HL-60/S4 (cell line): ENCODE results near the gene PRODH2.

Experiments used
- in situ Hi-C: fragments of 300-500 bp; cut with MboI; formaldehyde crosslinking; loops from 2 replicates; pipeline ENCODE4 v1.14.3; 2022; ENCODE audit warnings: low sequenced_read_pairs

The PRODH2 gene

DNA sequence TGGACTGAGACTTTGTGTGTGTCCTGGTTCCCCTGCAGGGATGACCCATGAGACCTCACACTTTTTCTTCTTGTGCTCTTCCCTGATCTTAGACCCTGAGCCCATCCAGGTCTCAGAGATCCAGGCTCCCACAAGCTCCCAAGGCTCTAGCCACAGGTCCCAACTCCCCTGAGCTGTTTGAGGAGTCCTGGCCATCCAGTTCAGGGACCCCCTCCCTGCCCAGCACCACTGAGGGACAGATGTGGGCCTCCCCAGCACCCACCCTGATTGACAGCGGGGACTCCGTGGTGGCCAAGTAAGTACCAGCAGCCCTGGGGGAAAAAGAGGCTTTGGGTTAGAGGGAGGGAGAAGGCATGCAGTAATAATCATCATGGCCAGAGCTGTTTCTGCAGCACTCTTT, 52.9 kb downstream of the PRODH2 start:
- in situ Hi-C loops, result no loop called here

DNA sequence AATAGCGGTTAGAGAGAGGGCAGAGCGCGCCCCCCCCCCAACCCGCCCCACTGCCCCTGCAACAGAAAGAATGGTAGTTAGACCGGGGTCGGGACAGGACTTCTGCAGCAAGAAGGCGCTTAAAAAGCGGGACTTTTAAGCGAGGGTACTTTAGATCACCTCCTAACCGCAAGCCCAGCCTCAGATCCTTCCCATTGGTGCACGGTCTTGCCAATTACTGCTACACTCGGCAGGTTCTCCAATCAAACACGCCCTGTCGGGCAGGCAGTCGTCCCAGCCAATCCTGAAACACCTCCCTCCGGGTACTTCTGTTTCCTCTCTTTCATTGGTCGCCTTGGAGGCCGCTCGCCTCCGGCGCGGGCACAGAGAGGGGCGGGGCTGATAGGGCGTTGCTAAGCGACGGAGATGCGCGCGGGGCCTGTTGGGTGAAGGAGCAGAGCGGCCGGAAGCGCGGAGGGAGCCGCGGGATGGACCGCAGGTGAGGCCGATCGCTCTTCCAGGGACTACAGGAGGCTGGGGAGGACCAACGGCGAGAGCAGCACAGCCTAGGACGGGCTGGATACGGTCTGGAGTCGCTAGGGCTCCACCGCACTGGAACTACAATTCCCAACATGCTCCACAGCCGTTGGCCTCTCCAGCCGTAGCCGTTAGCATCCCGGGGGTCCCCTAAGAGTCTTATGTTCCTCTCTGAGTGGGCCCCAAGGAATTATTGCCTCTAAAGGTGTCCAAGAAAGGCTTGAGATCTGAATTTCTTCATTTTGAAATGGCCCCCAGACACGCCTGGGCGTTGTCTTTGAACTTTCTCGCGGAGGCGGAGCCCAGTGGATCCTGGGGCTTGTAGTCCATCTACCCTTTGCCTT, 54.7 kb downstream of the PRODH2 start, which contains the start of gene PROSER3:
PROSER3 (plus strand) TSS at position 428 of the 860 bp plus-strand sequence; CDS start at position 468, 40 bp downstream.
- in situ Hi-C loops, result no loop called here

DNA sequence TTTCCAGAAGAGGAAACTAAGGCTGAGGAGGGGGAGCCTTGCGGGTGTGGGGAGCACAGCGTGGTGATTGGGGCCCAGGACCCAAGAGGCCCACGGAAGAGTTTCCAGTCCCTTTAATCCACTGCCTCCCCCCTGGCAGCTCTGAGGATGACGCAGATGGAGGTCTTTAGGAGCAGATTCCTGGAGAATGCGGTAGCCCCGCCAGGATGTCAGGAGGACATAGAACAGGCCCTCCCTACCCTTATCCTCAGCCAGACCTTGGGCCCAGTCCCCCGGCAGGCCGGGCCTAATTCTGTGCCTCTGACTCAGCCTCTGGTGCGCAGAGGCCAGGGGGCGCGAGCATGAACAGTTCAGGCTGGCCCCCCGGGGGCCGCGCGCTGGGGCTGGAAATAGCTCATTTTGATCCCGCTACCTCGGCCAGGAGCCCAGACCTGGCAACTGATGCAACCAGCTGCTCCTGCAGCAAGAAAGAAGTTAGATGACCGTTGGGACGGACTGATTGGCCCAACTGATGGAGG, 55.4 kb downstream of the PRODH2 start:
- in situ Hi-C loops, result no loop called here

DNA sequence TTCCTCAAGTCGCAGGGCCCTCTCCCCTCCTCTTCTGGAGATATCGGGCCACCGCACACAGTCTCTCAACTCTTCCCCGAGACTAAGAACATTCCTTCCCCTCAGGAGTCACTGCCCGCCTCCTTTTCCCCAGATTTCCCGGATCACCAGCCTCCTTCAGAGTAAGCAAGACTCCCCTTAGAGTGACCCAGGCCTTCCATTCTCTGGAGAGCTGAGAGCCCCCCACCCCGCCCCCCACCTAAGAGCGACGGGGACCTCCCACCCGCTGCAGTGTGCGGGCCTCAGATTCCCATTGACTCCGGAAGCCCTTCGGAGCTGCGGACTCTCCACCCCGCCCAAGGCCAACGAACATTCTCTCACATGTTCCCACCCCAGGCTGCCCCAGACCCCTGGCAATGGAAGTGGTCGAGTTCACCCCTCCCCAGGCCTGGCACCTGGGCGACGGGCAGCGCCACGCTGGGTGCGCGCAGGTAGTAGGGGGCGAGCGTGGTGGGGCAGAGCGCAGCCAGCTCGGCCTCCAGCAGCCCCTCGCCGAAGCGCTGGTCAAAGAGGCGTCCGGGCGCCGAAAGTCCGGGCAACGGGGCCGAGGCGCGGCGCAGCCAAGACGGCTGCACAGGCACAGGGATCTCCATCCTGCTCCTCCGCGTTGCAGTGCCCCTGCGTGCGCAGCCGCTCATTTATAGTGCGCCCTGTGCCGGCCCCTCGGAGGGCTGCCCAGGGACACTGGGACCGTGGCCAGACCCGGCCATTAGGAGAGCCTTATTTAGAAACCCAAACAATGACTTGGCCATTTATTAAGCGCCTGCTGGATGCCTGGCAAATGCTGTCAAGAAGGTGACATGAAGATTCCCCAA, 56.0 kb downstream of the PRODH2 start, which contains the start of gene HSPB6:
HSPB6 (minus strand) TSS at position 653 of the 854 bp plus-strand sequence; CDS start at position 632, 21 bp downstream.
- in situ Hi-C loops, result no loop called here

DNA sequence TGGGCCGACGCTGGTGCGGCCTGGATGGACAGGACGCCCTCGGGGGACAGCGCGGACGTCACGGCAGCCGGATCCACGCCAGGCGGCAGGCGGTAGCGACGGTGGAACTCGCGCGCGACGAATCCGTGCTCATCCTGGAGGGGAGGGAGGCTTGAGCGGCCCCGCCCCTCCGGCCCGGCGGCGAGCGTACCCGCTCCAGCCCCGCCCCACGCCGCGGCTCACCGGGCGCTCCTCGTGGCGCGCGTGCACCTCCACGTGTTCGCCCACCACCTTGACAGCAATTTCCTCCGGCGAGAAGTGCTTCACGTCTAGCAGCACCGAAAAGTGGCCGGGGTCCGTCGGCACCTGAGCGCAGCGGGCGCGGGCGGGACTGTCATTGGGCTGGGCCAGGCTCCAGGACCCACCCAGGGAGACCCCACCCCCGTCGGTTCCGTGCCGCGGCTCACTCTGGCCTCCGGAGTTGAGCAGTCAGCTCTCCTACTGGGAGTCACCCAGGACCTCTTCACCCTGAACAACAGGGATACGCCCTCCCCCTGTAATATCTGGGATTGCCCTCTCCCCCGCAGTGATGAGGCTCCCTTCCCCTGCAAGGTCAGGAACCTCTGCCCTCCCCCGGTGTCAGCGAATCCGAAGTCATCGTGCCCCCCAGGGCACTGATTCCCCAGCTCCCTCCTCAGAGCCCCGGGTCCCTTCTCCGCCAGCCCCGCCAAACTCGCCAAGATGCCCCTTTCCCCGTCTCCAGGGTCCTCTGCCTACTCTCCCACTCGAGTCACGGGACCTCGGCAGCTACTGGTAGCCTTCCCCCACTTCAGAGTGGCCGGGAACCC, 56.9 kb downstream of the PRODH2 start:
- in situ Hi-C loops, result no loop called here

DNA sequence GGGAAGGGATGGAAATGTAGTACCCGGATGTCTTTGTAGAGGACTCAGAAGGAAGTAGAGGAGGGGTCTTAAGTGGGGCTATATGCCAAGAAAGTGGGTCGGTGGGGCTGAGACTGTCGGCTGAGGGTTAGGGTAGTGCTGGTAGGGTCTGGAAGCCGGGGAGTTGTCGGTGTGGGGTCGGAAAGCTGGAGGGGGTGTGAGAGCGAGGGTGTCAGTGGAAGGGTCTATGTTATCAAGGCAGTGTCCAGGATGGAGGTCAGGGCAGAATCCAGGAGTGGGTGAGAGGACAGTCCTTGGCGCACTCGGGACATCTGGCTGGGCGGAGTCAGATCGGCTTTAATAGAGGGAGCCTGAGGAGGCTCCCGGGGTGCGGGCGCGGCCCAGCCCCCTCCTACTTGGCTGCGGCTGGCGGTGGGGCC, 57.5 kb downstream of the PRODH2 start:
- in situ Hi-C loops, result no loop called here

DNA sequence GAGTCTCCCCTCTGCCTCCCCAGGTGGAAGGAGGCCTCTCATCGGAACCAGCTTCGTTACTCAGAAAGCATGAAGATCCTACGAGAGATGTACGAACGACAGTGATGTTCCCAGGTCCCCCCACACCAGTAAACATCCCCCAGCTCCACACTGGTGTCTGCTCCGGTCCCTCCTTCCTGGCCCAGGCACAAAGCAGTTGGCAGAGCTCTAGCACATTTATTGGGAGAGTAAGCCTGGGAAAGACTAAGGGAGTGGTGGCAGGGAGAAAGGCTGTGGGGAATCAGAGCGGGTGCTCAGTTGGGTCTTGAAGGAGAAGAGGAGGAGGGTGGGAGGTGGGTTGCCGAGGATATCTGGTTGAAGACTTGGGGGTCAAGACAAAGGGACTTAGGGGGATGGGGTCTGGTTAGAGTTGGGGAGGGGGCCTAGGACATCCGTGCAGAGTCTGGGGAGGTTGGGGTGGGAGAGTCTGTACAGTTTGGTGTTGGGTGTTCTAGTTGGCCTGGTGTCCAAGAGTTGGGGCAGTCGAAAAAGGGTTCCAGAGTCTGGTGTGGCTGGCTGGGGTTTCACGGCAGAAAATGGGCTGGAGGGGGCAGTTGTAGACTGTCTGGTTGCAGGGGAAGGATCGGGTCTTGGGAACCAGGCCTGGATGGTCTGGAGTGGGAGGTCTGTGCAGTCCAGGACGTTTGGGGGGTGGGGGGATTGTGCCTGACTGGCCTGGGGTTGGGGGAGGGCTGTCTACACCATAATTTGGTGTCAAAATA, 58.1 kb downstream of the PRODH2 start:
- in situ Hi-C loops, result no loop called here

DNA sequence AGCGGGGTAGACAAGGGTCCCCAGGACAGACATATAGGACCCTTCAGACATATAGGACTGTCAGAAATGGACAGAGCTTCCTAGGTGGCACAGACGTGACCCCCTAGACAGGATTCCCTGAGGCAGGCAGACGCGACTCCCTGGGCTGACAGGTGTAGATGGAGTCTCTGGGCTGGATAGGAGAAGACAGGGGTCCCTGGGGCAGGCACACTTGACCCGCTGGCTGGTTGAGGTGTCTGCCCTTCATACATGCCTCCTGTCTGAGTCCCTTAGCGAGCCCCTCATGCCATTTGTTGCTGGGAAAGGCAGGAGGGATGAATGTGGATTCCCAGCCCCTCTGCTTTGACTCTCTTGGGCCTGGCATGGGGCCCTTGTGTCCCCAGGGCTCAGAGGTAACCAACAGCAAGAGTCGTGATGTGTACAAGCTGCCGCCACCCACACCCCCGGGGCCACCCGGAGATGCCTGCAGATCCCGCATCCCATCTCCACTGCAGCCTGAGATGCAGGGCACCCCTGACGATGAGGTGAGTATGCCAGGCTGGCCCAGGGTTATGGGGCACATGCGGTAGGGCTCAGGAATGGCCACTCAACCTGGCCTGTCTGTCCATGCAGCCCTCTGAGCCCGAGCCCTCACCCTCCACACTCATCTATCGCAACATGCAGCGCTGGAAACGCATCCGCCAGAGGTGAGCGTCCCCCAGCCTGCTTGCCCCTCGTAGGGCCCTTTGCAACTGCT, 58.8 kb downstream of the PRODH2 start:
- in situ Hi-C loops, result no loop called here

DNA sequence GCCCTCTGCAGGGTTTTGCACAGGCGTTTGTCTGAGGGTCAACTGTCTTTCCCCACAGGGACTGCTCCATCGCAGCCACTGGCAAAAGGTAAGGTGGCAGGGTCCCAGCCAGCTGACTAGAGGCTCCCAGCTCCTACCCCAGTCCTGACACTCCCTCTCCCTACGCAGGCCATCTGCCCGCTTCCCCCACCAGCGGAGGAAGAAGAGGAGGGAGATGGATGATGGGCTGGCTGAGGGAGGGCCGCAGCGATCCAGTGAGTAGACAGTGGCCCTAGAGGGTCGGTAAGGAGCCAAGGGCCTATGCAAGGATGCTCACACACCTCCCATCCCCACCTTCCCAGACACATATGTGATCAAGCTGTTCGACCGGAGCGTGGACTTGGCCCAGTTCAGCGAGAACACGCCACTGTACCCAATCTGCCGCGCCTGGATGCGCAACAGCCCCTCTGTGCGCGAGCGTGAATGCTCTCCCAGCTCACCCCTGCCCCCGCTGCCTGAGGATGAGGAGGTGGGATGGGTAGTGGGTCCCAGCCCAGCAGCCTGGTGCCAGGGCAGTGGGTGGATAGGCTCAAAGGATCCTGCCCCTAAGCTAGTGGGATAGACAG, 59.8 kb downstream of the PRODH2 start:
- in situ Hi-C loops, result no loop called here

DNA sequence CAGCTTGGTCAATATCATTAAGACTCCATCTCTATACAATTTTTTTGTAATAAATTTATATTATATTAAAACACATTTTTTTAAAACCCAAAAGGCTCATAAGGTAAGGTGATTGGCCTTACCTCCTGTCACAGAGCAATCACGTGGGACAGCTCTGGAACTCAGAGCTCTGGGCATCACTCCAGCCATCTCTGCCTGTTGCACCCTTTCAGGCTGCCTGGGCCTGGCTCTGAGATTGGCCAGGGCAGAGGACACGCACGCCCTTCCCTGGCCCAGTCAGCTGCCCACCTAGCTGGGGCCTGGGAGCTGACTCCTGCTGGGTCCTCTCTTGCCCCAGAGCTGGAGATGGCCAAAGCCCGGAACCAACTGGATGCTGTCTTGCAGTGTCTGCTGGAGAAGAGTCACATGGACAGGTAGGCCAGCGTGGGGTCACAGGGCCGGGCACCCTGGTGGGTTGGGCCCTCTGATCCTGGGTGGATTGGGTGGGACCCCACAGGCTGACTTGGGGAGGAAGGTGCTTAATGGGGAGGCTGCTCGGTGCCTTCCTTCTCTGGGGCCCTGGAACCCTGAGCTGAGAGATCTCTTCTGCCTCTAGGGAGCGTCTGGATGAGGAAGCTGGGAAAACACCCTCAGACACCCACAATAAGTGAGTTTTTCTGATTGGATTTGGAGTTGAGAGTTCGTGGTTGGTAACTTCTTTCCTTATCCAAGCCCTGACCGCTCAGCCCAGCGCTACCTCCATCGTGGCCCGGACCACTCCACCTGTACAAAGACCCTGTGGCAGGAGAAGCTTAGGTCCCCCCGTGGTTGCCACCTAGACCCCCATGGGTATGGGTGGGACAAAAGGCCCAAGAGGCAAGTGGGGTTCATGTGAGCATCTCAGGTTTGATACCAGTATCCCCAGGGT, 60.6 kb downstream of the PRODH2 start:
- in situ Hi-C loops, result no loop called here

DNA sequence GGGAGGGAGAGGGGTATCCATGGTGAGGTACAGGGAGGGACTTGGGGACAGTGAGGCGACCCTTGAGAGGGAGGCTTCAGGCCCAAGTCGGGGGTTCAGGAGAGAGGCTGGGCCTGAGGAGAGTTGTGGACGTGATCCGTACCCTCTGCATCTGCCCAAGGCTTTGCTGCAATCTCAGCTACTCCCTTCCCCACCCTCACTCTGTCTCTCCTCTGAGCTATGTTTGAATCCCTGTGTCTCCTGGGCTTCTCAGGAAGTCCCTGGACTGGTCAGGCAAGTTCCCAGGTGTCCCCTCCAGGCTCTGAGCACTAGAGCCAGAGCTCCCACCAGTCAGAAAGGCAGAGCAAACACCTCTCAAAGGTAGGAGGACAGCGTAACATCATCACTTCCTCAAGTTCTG, 62.5 kb downstream of the PRODH2 start:
- in situ Hi-C loops, result no loop called here
